Measurements from ENCODE around the gene SORCS3.

The SORCS3 gene

DNA sequence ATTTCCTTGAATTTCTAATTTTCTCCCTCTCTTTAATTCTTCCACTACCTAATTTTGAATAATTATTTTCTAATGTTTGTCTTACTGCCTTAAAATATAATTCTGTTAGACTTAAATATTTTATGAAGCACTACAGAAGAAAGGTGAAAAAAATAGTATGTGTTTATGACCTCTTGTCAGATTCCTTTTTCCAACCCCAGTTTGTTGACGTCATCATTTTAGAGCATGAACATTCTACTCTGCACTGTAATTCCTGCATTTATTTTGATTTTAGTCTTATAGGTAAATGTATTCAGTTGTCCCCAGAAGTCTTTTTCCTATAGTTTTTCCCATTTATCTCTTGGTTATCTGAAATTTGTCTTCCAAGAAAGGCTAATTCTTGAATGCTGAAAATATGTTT lies 468.1 kb downstream of the SORCS3 start:
- no peak for DNase-seq (ENCODE audit: low spot score in 2 of 2)
- Mint-ChIP-seq H3K9me3 (peaks cover 2% of the 10 kb centered on the region), H3K4me3 (no peak overlapping the region), H3K27me3 (no peaks in the 10 kb centered on the region), H3K36me3 (no peaks in the 10 kb centered on the region), H3K4me1 (no peaks in the 10 kb centered on the region), H3K27ac (no peak overlapping the region)
- no peak for ATAC-seq (ENCODE audit: low read depth)

DNA sequence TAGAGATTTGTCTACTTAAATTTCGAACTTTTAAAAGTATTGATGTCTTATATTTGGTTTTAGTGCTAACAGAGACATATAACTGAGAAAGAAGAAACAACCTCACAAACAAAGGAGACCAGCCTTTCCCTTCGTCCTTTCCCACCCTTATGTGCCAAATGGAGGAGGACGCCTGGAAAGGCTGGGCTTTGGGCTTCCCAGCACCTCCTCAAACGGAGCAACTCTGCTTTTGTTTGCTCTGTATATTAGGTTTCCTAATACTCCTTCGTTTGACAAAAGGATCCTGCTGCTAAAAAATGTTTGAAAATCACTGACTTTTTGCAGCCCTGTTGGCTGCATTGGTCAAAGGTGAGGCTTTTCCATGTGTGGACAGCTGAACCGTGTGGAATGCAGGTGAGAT lies 471.8 kb downstream of the SORCS3 start:
- no peak overlapping the region for H3K4me3 Mint-ChIP-seq
- H3K36me3 Mint-ChIP-seq: no peaks in the 10 kb centered on the region
- no peaks in the 10 kb centered on the region for H3K27me3 Mint-ChIP-seq
- DNase-seq (ENCODE audit: low spot score in 2 of 2): no peak
- peaks cover 4% of the 10 kb centered on the region for H3K9me3 Mint-ChIP-seq
- ATAC-seq (ENCODE audit: low read depth): no peak
- no peak overlapping the region for H3K27ac Mint-ChIP-seq
- no peaks in the 10 kb centered on the region for H3K4me1 Mint-ChIP-seq

DNA sequence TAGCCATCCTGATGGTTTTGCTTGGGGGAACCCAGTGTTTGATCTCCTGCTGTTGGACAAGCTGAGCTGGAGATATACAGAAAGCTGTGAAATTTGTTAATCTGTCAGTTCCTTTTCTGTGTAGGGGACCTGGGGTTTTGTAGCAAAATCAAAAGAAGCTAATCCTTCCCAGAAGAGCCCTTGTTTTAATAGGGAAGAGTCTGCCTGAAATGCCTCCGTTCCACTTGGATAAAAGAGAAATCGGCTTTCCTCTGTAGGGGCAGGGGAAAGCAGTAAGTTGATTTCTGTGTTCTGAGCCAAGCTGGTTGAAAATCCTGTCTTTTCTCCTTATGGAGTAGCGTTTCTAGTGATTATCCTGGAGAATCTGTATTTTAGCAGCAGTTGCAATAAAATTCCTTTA lies 472.6 kb downstream of the SORCS3 start:
- DNase-seq (ENCODE audit: low spot score in 2 of 2): no peak
- Mint-ChIP-seq H3K27me3 (no peaks in the 10 kb centered on the region), H3K4me1 (no peaks in the 10 kb centered on the region), H3K9me3 (peaks cover 7% of the 10 kb centered on the region), H3K36me3 (peaks cover 1% of the 10 kb centered on the region), H3K27ac (no peak overlapping the region), H3K4me3 (no peak overlapping the region)
- ATAC-seq (ENCODE audit: low read depth): no peak

DNA sequence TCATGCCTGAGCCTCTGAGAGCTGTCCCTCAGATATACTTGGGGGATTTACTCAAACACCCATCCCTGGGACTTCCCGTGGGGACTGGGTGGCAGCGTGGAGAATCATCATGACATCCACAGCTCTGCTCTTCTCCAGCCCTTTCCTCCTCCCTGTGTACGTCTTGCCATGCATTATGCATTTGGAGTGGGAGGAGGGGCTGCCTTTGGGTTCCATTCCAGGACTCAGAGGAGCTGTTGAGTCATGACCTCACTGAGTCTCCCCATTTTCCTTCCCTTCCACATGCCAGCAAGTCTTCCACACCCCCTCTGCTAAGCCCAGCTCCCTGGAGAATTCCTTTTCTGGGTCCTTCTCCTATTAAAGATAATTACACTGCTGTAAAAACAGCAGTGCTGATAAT lies 480.7 kb downstream of the SORCS3 start:
- ATAC-seq (ENCODE audit: low read depth) (no peak), DNase-seq (ENCODE audit: low spot score in 2 of 2) (no peak)
- peaks cover 2% of the 10 kb centered on the region for H3K36me3 Mint-ChIP-seq
- H3K4me1 Mint-ChIP-seq: no peaks in the 10 kb centered on the region
- no peak overlapping the region for H3K27ac Mint-ChIP-seq
- no peaks in the 10 kb centered on the region for H3K27me3 Mint-ChIP-seq
- no peak overlapping the region for H3K4me3 Mint-ChIP-seq
- peaks cover 9% of the 10 kb centered on the region for H3K9me3 Mint-ChIP-seq

DNA sequence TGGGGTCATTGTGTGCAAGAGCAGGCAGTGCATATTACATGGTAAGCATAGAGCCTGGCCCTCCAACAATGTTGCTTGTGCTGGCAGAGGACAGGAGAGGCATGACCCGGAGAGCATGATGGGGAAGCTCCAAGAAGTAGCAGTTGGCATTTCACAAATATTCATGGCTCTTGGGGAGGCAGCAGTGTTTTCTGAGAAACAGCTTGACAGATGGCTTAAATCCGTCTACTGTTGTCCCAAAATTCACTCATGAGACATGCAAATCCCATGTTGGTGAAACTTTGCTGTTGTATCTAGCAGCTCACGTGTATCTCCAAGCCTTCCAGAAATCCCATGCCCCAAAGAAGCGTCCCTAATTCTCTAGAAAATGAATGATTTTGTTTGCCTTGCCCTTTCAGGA lies 487.0 kb downstream of the SORCS3 start:
- no peaks in the 10 kb centered on the region for H3K27me3 Mint-ChIP-seq

DNA sequence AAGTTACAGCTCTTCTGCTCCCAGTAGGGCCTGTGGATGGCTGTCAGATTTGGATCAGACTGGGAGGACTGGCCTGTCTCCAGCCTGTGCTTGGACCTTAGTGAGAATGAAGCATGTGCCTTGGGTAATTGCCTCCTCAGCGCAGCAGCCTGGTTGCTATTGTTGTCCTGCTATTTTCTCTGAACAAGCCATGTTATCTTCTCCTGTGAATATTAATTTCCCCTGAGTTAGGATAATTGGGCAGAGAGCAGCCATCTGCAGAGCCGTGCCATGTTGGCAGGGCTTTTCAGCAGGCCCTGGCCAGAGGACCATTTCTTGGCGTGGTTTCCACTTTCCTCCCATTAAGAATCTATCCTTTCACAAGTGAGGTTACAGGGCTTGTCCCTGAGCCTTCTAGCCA lies 497.3 kb downstream of the SORCS3 start:
- H3K4me3 Mint-ChIP-seq: no peak overlapping the region
- H3K4me1 Mint-ChIP-seq: no peaks in the 10 kb centered on the region
- H3K27ac Mint-ChIP-seq: no peak overlapping the region
- no peak for ATAC-seq (ENCODE audit: low read depth)
- no peak for DNase-seq (ENCODE audit: low spot score in 2 of 2)
- no peaks in the 10 kb centered on the region for H3K36me3 Mint-ChIP-seq
- no peaks in the 10 kb centered on the region for H3K27me3 Mint-ChIP-seq
- peaks cover 2% of the 10 kb centered on the region for H3K9me3 Mint-ChIP-seq

More for the DNA sequence above, 487.0 kb downstream of the SORCS3 start:
- Mint-ChIP-seq H3K27ac (no peak overlapping the region), H3K9me3 (peaks cover 4% of the 10 kb centered on the region), H3K4me1 (no peaks in the 10 kb centered on the region), H3K4me3 (no peak overlapping the region), H3K36me3 (no peaks in the 10 kb centered on the region)
- ATAC-seq (ENCODE audit: low read depth) (no peak), DNase-seq (ENCODE audit: low spot score in 2 of 2) (no peak)

DNA sequence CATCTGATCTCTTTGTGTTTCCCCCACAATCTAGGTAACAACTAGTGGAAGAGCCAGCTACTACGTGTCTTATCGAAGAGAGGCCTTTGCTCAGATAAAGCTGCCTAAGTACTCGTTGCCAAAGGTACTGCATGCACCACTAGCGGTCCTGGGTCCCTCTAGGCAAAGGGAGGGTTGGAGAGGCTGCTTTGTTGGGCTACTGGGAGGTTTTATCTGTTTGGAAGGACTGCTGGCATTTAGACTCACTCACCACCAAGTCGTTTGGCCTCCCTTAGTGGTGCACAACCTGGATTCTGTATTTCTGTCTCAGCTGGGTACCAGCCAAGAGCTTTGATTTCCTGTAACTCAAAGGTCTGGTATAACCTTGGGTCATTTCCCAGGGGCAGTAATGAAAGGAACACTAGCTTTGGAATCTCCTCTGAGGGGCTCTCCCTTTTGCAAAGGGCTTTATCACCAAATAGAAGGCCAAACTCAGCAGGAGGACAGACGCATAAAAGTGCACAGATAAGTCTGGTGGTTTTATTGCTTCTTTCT lies 498.3 kb downstream of the SORCS3 start:
- Mint-ChIP-seq H3K4me1 (no peaks in the 10 kb centered on the region), H3K27ac (no peak overlapping the region), H3K36me3 (no peaks in the 10 kb centered on the region), H3K9me3 (peaks cover 2% of the 10 kb centered on the region), H3K4me3 (no peak overlapping the region), H3K27me3 (no peaks in the 10 kb centered on the region)
- DNase-seq (ENCODE audit: low spot score in 2 of 2) (no peak), ATAC-seq (ENCODE audit: low read depth) (no peak)

DNA sequence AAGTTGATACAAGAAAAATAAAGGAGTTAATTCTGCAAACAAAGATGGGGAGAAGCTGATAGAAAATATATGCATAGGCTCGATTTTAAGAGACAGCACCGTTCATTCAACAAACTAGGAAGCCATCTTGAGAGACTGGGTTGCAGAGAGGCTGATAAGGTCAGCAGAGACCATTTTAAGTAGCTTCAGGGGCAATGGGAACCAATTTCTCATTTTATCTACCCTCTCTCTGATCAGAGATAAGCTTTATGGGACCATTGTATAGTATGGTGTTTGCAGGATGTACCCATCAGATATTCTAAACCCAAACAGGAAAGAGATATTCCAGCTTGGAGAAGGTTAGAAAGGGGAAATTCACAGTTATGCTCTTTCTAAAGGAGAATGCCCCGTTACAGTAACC lies 499.5 kb downstream of the SORCS3 start:
- no peak for DNase-seq (ENCODE audit: low spot score in 2 of 2)
- H3K27me3 Mint-ChIP-seq: no peaks in the 10 kb centered on the region
- H3K36me3 Mint-ChIP-seq: no peaks in the 10 kb centered on the region
- H3K27ac Mint-ChIP-seq: no peak overlapping the region
- ATAC-seq (ENCODE audit: low read depth): no peak
- H3K4me1 Mint-ChIP-seq: no peaks in the 10 kb centered on the region
- peaks cover 2% of the 10 kb centered on the region for H3K9me3 Mint-ChIP-seq
- H3K4me3 Mint-ChIP-seq: no peak overlapping the region

DNA sequence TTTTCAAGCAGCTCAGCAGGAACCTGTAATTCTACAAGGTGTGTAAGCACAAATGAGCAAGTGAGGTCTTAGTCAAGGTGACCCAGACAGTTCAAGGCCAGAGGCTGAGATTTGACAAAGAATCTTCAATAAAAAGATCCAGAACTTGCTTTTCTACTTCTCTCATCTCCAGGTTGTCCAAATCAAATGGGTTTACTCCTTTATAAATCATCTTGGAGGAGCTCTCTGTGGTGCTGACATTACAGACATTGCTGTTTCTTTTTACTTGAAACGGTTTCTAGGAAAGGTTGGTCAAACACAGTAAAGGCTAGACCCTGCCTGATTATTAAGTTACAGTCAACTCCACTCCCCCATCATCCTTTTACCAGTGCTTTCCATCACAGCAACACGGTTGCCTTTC lies 504.6 kb downstream of the SORCS3 start:
- no peaks in the 10 kb centered on the region for H3K4me1 Mint-ChIP-seq
- peaks cover 1% of the 10 kb centered on the region for H3K9me3 Mint-ChIP-seq
- no peak overlapping the region for H3K4me3 Mint-ChIP-seq
- H3K36me3 Mint-ChIP-seq: no peaks in the 10 kb centered on the region
- no peak for ATAC-seq (ENCODE audit: low read depth)
- H3K27me3 Mint-ChIP-seq: no peaks in the 10 kb centered on the region
- no peak for DNase-seq (ENCODE audit: low spot score in 2 of 2)
- no peak overlapping the region for H3K27ac Mint-ChIP-seq

DNA sequence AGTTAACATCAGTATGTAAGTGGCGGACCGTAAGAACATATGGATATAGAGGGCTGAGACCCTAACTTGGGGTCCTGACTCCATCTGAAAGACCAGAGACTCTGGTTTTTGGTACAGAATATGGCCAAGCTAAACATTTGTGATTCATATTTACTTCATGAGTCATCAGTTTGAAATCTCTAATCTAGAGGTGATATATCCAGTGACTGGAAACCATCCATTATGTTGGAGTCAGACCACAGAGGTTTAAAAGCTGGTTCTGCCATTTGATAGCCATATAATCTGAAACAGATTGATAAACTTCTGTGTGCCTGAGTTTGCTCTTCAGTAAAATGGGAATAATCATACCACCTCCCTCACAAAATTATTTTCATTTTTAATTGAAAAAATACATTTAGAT lies 505.3 kb downstream of the SORCS3 start:
- Mint-ChIP-seq H3K36me3 (no peaks in the 10 kb centered on the region), H3K27me3 (no peaks in the 10 kb centered on the region), H3K9me3 (peaks cover 1% of the 10 kb centered on the region), H3K4me1 (no peaks in the 10 kb centered on the region), H3K4me3 (no peak overlapping the region), H3K27ac (no peak overlapping the region)
- ATAC-seq (ENCODE audit: low read depth): no peak
- no peak for DNase-seq (ENCODE audit: low spot score in 2 of 2)

DNA sequence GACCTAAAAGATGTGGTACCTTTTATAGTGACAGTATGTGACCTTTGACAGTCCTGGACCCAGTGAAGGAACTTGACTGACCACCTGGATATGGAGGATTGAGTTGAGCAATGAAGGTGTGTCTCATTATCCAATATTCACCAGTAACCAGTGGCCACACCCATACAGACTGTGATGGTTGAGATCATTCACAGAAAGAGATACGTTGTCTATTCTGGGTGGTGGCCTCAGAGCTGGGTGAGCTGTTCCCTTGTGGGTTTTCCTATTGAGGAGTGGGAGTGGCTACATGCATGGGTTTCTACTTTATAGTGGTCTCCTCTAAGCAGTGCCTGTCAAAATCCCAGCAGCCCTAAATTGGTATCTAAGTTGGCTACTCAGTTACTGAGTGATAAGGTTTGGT lies 507.4 kb downstream of the SORCS3 start:
- Mint-ChIP-seq H3K4me1 (no peaks in the 10 kb centered on the region), H3K27me3 (no peaks in the 10 kb centered on the region), H3K4me3 (no peak overlapping the region), H3K27ac (no peak overlapping the region), H3K9me3 (peaks cover 1% of the 10 kb centered on the region), H3K36me3 (no peaks in the 10 kb centered on the region)
- no peak for DNase-seq (ENCODE audit: low spot score in 2 of 2)
- no peak for ATAC-seq (ENCODE audit: low read depth)

DNA sequence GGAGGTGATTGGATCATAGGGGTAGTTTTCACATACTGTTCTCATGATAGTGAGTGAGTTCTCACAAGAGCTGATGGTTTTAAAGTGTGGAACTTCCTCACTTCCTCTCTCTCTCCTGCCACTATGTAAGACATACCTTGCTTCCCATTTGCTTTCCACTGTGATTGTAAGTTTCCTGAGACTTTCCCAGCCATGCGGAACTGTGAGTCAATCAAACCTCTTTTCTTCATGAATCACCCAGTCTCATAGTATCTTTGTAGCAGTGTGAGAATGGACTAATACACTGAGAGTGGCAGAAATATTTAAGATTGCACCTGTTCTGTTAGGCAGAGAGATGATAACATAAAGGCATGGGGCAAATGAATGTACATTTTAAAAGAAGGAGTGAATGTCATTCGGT lies 507.8 kb downstream of the SORCS3 start:
- H3K27ac Mint-ChIP-seq: no peak overlapping the region
- DNase-seq (ENCODE audit: low spot score in 2 of 2) (no peak), ATAC-seq (ENCODE audit: low read depth) (no peak)
- peaks cover 1% of the 10 kb centered on the region for H3K9me3 Mint-ChIP-seq
- no peak overlapping the region for H3K4me3 Mint-ChIP-seq
- no peaks in the 10 kb centered on the region for H3K4me1 Mint-ChIP-seq
- no peaks in the 10 kb centered on the region for H3K27me3 Mint-ChIP-seq
- no peaks in the 10 kb centered on the region for H3K36me3 Mint-ChIP-seq

DNA sequence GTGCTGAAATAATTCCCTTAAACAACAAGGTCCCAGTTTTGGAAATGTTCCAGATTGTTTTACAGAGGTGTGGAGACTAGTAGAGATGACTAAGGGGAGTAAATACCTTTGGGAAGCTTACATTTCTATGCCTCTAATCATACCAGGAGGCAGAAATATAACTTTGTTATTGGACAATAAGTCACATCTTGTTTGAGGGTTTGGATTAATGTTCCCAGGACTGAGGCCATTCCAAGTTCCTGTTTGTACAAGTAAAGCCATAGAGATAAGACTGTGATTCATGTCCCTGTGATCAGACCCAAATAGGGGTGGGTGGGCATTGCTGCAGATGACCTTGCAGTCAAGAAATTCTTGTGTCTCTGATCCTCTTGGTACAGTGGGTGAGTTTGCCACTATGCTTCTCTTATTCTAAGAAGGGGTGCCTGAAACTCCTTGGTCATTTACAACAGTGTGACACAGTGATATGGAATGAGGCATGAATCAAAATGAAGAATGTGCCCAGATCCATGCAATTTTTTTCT lies 508.3 kb downstream of the SORCS3 start:
- Mint-ChIP-seq H3K4me1 (no peaks in the 10 kb centered on the region), H3K4me3 (no peak overlapping the region), H3K36me3 (no peaks in the 10 kb centered on the region), H3K27me3 (no peaks in the 10 kb centered on the region), H3K9me3 (peaks cover 1% of the 10 kb centered on the region), H3K27ac (no peak overlapping the region)
- no peak for ATAC-seq (ENCODE audit: low read depth)
- DNase-seq (ENCODE audit: low spot score in 2 of 2): no peak

DNA sequence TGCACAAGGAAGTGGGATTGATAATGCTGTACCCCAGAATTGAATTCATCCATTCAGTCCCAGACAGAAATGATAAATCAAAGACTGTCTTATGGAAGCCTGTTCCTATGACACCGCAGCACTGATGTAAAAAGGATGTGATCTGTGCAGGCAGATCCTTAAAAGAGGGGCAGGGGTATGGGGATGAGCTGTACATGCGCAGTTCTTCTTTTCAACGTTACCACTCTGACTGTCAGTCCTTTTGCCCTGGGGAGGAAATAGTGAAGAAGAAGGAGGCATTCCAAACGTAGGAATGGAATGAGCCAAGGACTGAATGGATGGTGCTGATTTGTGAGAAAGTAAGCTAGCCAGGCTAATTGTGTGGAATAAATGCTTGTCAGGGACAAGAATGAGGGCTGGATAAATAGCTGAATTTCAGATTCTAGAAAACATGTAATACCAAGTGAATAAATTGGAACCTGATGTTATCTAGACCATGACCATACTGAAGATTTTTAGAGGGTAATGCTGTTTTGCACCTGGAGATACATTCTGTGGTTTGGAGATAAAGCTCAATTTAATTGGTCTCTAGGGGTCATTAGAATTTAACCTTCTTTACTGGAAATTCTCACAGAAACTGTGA lies 509.3 kb downstream of the SORCS3 start:
- H3K27ac Mint-ChIP-seq: no peak overlapping the region
- no peaks in the 10 kb centered on the region for H3K27me3 Mint-ChIP-seq
- no peak for DNase-seq (ENCODE audit: low spot score in 2 of 2)
- H3K36me3 Mint-ChIP-seq: no peaks in the 10 kb centered on the region
- no peaks in the 10 kb centered on the region for H3K4me1 Mint-ChIP-seq
- no peak for ATAC-seq (ENCODE audit: low read depth)
- H3K4me3 Mint-ChIP-seq: no peak overlapping the region
- H3K9me3 Mint-ChIP-seq: peaks cover 1% of the 10 kb centered on the region

DNA sequence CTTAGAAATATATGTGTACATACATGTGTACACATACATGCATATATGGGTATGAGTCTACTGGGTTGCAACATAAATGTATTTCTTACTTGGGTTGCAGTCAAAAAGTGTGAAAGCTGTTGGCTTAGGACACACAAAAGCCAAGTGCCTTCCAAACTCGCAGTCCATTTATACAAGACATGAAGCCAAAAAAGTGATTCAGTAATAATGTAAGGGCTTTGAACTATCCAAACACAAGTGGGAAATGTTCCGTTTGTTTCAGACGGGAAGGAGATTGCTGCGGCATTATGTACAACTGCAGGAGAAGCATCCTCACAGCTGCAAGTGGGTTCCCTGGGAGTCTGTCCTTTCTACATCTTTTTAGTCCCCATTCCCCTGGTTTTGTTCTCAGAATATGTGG lies 513.6 kb downstream of the SORCS3 start:
- Mint-ChIP-seq H3K9me3 (peaks cover 1% of the 10 kb centered on the region), H3K4me1 (no peaks in the 10 kb centered on the region), H3K27me3 (no peaks in the 10 kb centered on the region), H3K27ac (no peak overlapping the region), H3K36me3 (no peaks in the 10 kb centered on the region), H3K4me3 (no peak overlapping the region)
- ATAC-seq (ENCODE audit: low read depth) (no peak), DNase-seq (ENCODE audit: low spot score in 2 of 2) (no peak)
